ENCODE results near the gene SLC25A6.
"Not testable (repeated sequence)": the region's sequence is repeated elsewhere in the genome, so short reads cannot be mapped to it uniquely, and the experiment has no call there.

SLC25A6 gene

DNA sequence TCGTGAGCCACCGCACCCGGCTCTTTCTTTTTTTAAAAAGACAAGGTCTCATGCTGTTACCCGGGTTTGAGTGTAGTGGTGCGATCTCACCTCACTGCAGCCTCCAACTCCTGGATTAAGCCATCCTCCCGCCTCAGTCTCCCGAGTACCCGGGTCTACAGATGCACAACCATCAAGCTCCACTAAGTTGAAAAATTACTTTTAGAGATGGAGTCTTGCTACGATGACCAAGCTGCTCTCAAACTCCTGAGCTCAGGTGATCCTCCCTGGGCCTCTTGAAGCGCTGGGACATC is 2.0 kb downstream of the SLC25A6 start:
- no peak for DNase-seq (ENCODE audit: low read depth, low spot score)

GRCh38 chrX:1389181-1389992 is 2.5 kb downstream of the SLC25A6 start:
- DNase-seq (ENCODE audit: low read depth, low spot score) = no peak

DNA sequence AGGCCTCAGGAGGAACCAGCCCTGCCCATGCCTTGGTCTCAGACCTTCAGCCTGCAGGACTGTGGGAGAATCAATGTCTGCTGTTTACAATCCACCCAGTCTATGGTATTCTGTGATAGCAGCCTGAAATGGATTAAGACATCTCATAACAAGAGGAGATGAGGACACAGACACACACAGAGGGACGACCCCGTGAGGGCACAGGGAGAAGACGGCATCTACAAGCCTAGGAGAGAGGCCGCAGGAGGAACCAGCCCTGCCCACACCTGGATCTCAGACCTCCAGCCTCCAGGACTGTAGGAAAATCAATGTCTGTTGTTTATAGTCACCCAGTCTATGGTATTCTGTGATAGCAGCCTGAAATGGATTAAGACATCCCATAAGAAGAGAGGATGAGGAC is 3.3 kb downstream of the SLC25A6 start:
- DNase-seq (ENCODE audit: low read depth, low spot score) = no peak

- DNase-seq (ENCODE audit: low read depth, low spot score) = no peak
Observed at GRCh38 chrX:1387141-1387776, 4.7 kb downstream of the SLC25A6 start.

- DNase-seq (ENCODE audit: low read depth, low spot score) = no peak
Observed at GRCh38 chrX:1386338-1387127, 5.4 kb downstream of the SLC25A6 start.

- DNase-seq (ENCODE audit: low read depth, low spot score) = no peak
Observed at GRCh38 chrX:1385253-1386223, 6.4 kb downstream of the SLC25A6 start.

DNA sequence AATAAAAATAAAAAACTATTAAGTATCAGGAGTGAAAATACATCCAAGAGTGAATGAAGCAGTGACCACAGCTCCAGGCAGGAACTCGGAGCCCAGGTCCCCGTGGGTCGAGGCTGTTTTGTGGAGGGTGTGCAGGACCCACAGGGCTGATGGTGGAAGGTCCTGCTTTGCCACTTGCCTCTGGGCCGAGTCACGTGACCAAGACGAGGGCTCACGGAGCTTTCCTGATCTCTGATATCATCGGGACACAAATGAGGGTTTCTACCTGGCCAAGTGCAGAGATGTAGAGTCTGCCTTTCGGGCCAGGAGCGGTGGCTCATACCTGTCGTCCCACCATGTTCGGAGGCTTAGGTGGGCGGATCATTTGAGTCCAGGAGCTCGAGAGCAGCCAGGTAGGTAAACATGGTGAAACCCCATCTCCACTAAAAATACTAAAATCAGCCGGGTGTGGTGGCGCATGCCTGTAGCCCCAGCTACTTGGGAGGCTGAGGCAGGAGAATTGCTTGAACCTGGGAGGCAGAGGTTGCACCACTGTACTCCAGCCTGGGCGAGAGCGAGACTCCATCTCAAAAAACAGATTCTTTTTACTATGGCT is 7.2 kb downstream of the SLC25A6 start:
- no peak for DNase-seq (ENCODE audit: low read depth, low spot score)

DNA sequence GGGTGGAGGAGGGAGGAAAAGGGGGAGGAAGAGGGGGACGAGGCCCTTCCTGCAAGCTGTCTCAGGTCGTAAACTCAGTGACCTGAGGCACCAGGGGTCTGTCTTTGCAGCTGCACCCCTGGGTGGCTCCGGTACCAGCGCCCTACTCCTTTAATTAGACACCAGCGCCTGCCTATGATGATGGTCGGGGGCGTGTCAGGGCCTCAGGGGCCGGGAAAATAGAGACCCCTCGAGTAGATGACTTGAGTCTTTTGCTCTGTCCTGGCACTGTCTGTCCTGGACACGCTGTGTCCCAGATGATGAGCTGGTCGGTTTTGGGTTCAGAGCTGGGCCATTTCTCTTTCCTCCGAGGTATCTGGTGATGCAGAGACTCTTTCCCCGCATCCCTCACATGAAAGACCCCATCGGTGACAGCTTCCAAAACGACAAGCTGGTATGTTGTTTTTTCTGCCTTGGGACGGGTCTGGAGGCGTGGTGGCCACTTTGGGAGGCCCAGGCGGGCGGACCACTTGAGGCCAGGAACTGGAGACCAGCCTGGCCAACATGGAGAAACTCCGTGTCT is 11.2 kb downstream of the SLC25A6 start:
- DNase-seq (ENCODE audit: low read depth, low spot score) = no peak

GRCh38 chrX:1378306-1378759 is 13.6 kb downstream of the SLC25A6 start:
- no peak for DNase-seq (ENCODE audit: low read depth, low spot score)

- no peak for DNase-seq (ENCODE audit: low read depth, low spot score)
Observed at GRCh38 chrX:1368385-1368698, 23.6 kb downstream of the SLC25A6 start.

DNA sequence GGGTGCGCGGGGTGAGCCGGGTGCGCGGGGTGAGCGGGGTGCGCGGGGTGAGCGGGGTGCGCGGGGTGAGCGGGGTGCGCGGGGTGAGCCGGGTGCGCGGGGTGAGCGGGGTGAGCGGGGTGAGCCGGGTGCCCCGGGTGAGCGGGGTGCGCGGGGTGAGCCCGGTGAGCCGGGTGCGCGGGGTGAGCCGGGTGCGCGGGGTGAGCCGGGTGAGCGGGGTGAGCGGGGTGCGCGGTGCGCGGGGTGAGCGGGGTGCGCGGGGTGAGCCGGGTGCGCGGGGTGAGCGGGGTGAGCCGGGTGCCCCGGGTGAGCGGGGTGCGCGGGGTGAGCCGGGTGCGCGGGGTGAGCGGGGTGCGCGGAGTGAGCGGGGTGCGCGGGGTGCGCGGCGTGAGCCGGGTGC is 25.6 kb downstream of the SLC25A6 start:
- DNase-seq (ENCODE audit: low read depth, low spot score) = not testable (repeated sequence)

DNA sequence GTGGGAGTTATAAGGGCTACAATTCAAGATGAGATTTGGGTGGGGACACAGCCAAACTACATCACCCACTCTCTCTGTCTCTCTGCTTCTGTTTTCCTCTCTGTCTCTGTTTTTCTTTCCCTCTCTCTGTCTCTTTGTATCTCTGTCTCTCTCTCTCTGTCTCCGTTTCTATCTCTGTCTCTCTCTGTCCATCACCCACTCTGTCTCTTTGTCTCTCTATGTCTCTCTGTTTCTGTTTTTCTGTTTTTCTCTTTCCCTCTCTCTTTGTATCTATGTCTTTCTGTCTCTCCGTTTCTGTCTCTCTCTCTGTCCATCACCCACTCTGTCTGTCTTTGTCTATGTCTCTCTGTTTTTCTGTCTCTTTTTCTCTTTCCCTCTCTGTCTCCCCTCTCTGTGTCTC is 30.0 kb downstream of the SLC25A6 start:
- DNase-seq (ENCODE audit: low read depth, low spot score) = no peak

GRCh38 chrX:1361275-1361674 is 30.6 kb downstream of the SLC25A6 start:
- no peak for DNase-seq (ENCODE audit: low read depth, low spot score)

DNA sequence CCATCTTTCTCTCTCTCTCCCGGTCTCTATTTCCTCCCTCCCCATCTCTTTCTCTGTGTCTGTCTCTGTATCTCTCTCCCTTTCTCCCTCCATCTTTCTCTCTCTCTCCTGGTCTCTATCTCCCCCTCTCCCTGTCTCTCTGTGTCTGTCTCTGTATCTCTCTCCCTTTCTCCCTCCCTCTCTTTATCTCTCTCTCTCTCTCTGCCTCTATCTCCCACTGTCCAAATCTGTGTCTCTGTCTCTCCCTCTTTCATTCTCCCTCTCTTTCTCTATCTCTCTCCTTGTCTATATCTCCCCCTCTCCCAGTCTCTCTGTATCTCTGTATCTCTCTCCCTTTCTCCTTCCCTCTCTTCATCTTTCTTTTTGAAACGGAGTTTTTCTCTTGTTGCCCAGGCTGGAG is 31.7 kb downstream of the SLC25A6 start:
- DNase-seq (ENCODE audit: low read depth, low spot score) = no peak

DNA sequence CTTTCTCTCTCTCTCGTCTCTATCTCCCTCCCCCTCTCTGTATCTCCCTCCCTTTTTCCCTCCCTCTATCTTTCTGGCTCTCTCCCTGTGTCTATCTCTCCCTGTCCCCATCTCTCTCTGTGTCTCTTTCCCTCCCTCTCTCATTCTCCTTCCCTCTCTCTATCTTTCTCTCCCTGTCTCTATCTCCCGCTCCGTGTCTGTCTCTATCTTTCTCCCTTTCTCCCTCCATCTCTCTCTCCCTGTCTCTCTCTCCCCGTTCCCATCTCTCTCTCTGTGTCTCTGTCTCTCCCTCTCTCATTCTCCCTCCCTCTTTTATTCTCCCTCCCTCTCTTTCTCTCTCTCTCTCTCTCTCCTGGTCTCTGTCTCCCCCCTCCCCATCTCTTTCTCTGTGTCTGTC is 32.4 kb downstream of the SLC25A6 start:
- DNase-seq (ENCODE audit: low read depth, low spot score) = no peak

DNA sequence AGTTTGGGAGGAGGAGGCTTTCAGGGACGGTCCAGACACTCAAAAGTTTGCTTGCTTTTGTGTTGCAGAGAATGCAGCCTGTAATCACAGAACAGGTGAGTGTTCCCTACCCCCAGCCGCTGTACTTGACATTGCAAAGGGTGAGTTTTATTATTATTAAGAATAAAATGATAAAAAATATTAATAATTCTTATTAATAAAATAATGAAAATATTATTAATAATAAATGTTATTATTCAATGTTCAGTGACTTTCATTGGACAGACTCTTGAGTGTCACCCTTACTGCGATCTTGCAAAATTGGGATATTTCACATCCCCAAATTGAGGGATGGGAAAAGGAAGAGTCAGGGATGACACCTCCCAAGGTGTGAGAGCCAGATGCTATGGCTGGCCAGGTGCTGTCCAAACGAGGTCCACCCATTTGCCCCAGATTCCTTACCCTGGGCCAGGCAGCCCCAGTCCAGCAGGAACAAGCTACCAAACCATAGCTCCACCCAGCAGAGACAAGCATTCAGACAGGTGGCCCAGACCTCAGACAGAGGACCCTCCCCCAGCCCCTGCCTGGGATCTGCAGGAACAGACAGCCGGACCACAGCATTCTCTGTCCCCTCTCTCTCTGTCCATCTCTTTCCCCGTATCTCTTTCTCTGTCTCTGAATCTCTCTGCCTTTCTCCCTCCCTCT is 33.0 kb downstream of the SLC25A6 start:
- no peak for DNase-seq (ENCODE audit: low read depth, low spot score)

DNA sequence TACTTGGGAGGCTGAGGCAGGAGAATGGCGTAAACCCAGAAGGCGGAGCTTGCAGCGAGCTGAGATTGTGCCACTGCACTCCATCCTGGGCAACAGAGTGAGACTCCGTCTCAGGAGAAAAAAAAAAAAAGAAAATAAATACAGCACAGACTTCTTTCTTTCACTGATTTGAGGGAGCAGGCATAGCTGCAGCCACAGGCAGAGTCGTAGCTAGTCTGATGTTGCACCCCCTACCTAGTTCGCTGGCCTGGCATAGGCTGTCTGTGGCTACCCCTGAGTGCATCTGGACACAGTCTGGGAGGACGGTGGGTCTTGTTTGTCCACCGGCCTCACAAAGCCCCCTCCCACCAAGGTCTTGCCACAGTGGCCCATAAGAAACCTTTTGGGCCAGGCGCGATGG is 33.9 kb downstream of the SLC25A6 start:
- no peak for DNase-seq (ENCODE audit: low read depth, low spot score)

DNA sequence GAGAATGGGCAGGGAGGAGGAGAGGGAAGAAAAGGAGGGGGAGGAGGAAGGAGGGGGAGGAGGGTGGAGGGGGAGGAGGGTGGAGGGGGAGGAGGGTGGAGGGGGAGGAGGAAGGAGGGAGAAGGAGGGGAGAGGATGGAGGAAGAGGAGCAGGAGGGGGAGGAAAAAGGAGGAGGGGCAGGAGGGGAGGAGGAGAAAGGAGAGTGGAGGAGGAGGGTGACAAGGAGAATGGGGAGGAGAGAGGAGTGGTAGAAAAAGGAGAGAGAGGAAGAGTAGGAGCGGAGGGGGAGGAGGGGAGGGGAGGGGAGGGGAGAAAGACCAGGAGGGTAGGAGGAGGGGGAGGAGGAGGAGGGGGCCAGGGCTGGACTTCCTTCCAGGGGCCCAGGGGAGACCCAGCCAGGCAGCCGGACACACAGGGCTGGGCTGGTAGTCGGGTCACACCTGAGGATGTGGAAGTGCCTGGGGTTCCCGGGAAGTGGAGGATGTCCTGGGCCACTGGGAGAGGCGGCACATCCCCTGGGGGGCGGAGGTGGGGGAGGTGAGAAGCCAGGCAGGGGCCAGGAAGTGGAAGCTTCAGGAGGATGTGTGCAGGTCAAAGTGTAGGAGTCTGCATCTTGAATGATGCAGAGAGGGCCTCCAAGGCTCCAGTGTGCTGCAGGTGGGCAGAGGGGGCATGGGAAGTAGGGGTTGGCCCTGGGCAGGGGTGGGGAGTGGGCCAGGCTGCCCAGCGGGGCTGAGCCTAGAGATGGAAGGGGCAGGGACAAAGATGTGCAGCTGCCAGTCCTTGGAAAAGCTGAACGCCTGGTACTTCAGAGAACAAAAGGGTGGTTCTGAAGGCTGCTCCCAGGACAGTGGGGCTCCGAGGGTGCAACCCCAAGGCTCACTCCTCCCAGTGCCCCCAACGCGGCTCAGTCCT is 36.5 kb downstream of the SLC25A6 start:
- DNase-seq (ENCODE audit: low read depth, low spot score) = no peak
